Brain microvascular endothelial cell (primary cell): ENCODE measurements around the gene NUP42.

Experiments used
- DNase-seq: peaks from one replicate; pipeline ENCODE4 v3.0.0-alpha.2; 2020
- H3K27ac ChIP-seq: fragments of 250-450 bp; sonication (Bioruptor Pico); 2 replicates; pipeline ENCODE4 v1.5.1; 2020; ENCODE audit warnings: mild to moderate bottlenecking, moderate library complexity
- H3K27me3 ChIP-seq: fragments of 250-450 bp; sonication (Bioruptor Pico); replicated peaks from 2 replicates; pipeline ENCODE4 v1.5.1; 2020; ENCODE audit warnings: mild to moderate bottlenecking
- H3K36me3 ChIP-seq: fragments of 250-450 bp; sonication (Bioruptor Pico); replicated peaks from 2 replicates; pipeline ENCODE4 v1.5.1; 2020; ENCODE audit warnings: mild to moderate bottlenecking
- H3K4me3 ChIP-seq: 2 replicates; pipeline ENCODE4 v1.5.1; 2011; ENCODE audit warnings: low read depth, mild to moderate bottlenecking, control low read depth, low read length, moderate library complexity
- in situ Hi-C: cut with HindIII; loops from 2 replicates; pipeline ENCODE4 v1.10.0; 2017; ENCODE audit warnings: low sequenced_read_pairs, low pct_ligation_motif_present
- TF ChIP-seq, protein P1 (sequence below): IDR thresholded peaks from 2 replicates; pipeline ENCODE4 v1.5.1; 2011; ENCODE audit warnings: low read depth, mild to moderate bottlenecking, moderate library complexity, low read length, control low read depth, inconsistent platforms; ENCODE audit errors: missing control alignments

Gene NUP42, protein sequence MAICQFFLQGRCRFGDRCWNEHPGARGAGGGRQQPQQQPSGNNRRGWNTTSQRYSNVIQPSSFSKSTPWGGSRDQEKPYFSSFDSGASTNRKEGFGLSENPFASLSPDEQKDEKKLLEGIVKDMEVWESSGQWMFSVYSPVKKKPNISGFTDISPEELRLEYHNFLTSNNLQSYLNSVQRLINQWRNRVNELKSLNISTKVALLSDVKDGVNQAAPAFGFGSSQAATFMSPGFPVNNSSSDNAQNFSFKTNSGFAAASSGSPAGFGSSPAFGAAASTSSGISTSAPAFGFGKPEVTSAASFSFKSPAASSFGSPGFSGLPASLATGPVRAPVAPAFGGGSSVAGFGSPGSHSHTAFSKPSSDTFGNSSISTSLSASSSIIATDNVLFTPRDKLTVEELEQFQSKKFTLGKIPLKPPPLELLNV

DNA sequence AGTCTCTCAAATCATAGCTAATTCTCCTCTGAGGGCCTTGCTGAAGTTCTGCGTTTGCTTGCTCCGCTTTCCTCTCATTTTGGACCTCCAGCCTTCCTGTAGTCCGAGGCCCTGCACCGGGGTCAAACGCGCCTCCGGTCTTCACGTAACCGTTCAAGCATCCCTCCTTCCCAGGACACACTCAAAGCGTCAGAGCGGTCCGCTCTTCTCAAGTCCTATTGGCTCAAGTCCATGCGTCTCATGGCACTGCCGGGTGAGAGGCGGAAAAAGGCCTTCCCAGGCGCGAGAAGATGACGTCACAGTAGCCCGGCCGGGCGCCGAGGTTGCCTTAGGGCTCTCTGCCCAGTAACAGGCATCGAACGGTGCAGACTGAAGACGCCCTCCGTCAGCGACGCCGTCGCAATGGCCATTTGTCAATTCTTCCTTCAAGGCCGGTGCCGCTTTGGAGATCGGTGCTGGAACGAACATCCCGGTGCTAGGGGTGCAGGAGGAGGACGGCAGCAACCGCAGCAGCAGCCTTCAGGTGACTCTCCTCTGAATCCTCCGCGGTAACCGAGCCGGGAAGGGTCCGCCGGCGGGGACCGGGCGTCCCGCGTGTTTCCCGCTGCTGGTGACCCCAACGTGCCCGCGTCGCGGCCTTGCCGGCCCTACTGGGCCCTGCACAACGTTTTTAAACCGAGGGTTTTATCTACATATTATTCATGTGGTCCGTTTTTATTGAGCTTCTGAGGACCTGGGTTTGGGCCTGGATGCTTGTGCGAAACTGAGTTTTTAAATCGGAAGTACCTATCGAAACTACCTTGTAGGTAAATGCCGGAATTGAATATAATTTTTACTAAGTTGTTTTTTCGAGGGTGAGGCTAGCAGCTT, at the start of gene NUP42:
Gene NUP42 (plus strand): TSS at position 365 of the 870 bp plus-strand sequence. CDS start 38 bp downstream, at position 403.
- peak within 1 kb of the TSS; percentile 80 for H3K27ac ChIP-seq
- in situ Hi-C loops = no loop called here
- peak; percentile 99 for DNase-seq
- TF ChIP-seq, protein P1, sequence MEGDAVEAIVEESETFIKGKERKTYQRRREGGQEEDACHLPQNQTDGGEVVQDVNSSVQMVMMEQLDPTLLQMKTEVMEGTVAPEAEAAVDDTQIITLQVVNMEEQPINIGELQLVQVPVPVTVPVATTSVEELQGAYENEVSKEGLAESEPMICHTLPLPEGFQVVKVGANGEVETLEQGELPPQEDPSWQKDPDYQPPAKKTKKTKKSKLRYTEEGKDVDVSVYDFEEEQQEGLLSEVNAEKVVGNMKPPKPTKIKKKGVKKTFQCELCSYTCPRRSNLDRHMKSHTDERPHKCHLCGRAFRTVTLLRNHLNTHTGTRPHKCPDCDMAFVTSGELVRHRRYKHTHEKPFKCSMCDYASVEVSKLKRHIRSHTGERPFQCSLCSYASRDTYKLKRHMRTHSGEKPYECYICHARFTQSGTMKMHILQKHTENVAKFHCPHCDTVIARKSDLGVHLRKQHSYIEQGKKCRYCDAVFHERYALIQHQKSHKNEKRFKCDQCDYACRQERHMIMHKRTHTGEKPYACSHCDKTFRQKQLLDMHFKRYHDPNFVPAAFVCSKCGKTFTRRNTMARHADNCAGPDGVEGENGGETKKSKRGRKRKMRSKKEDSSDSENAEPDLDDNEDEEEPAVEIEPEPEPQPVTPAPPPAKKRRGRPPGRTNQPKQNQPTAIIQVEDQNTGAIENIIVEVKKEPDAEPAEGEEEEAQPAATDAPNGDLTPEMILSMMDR = no peak
- H3K36me3 ChIP-seq = peaks cover 9% of the 10 kb centered on the region
- peak within 1 kb of the TSS; percentile 93 for H3K4me3 ChIP-seq
- H3K27me3 ChIP-seq = no peaks in the 10 kb centered on the region

DNA sequence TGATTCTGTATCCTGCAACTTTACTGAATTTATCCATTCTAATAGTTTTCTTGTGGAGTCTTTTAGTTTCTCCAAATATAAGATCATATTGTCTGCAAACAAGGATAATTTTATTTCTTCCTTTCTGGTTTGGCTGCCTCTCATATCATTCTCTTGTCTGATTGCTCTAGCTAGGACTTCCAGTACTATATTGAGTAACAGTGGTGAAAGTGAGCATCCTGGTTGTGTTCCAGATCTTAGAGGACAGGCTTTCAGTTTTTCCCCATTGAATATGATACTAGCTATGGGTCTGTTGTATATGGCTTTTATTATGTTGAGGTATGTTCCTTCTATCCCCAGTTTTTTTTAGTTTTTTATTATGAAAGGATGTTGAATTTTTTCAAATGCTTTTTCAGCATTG, 48.1 kb upstream of the NUP42 start:
- Histone ChIP-seq H3K4me3 (no peak overlapping the region), H3K27ac (no peak overlapping the region), H3K36me3 (peaks cover 4% of the 10 kb centered on the region), H3K27me3 (no peaks in the 10 kb centered on the region)
- in situ Hi-C loops = no loop called here
- DNase-seq = no peak
- TF ChIP-seq, protein P1 = no peak

DNA sequence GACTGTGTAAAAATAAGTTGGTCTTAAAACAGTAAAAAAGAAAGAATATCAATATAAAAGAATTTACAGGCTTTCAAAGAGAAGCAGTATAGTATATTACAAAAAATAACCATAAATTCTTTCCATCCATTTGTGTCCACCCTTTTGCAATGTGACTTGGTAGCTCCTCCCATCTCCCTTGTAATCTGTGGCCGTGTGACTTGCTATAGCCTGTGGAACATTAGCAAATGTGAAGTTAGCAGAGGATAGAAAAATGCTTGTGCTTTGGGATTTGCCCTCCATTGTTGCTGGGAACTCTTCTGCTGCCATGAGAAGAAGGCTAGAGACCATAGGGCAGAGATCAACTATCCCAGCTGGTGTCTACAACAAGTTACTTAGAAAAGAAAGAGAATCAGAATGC, 46.1 kb upstream of the NUP42 start:
- H3K36me3 ChIP-seq = no peaks in the 10 kb centered on the region
- no peak overlapping the region for H3K4me3 ChIP-seq
- H3K27me3 ChIP-seq = no peaks in the 10 kb centered on the region
- no peak for DNase-seq
- TF ChIP-seq, protein P1 = no peak
- in situ Hi-C loops = no loop called here
- H3K27ac ChIP-seq = no peak overlapping the region

DNA sequence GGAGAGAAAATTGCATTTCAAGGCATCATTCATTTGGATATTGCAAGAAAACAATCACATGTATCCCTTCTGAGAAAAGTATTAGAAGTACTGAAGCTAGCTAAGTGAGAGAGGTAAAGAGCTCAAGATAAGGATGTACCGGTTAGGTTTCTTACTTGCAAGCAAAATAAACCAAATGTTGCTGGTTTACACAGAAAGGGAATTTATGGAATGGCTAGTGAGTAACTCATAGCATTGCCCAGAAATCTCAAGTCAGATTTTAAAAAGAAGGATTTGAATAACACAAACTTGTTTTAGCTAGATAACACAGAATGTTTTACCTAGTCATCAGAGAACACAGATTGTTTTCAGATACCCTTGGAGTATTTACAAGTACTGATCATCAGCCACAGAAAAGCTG, 45.6 kb upstream of the NUP42 start:
- in situ Hi-C loops = no loop called here
- no peak for DNase-seq
- Histone ChIP-seq H3K36me3 (no peaks in the 10 kb centered on the region), H3K27ac (no peak overlapping the region), H3K4me3 (no peak overlapping the region), H3K27me3 (no peaks in the 10 kb centered on the region)
- TF ChIP-seq, protein P1 = no peak

DNA sequence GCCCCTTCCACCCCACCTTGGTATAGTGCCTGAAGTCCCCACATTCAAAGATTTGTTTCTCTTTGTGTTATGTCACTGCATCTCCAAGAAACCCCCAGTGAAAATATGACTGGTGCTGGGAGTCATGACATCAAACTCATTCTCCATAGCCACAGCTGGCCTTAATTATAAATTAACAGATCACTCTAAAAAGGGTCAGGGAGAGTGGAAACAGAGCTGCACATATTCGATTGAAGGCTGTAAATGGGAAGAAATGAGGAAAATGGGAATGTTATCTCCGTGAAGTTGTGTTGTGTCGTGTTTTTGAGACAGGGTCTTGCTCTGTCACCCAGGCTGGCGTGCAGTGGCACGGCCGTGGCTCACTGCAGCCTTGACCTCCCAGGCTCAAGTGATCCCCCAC, 24.2 kb upstream of the NUP42 start:
- no peak for DNase-seq
- TF ChIP-seq, protein P1 = no peak
- in situ Hi-C loops = no loop called here
- Histone ChIP-seq H3K27ac (no peak overlapping the region), H3K4me3 (no peak overlapping the region), H3K27me3 (no peaks in the 10 kb centered on the region), H3K36me3 (no peaks in the 10 kb centered on the region)
